Mammary epithelial cell (primary cell): Measurements from ENCODE around the gene ZPLD1.

Experiments
- CTCF ChIP-seq, 2 donors: IDR thresholded peaks in 1 of 2; conservative IDR thresholded peaks in 1 of 2; 2 replicates each; pipeline ENCODE4 v1.5.1; 2011 to 2012; ENCODE audit warnings: inconsistent platforms in 2 of 2, low read length in 2 of 2, mild to moderate bottlenecking in 2 of 2, control low read depth in 1 of 2, low read depth in 1 of 2; ENCODE audit not compliant: insufficient read depth in 1 of 2; ENCODE audit errors: extremely low read depth in 1 of 2
- EZH2 ChIP-seq: IDR thresholded peaks from 2 replicates; pipeline ENCODE4 v1.6.1; 2012; ENCODE audit warnings: low read length, inconsistent platforms, borderline replicate concordance

GRCh38 chr3:102449930-102450329 lies 15.1 kb downstream of the ZPLD1 start:
- TF ChIP-seq CTCF (conservative IDR thresholded peaks at IDR 0.05 in 1 of 2, IDR thresholded peaks at IDR 0.05 in 1 of 2; ENCODE audit: extremely low read depth in 1 of 2, insufficient read depth in 1 of 2, low read depth in 1 of 2, low read length in 2 of 2): no peak
- TF ChIP-seq EZH2: no peak
